Activated naive CD8-positive, alpha-beta T cell treated with anti-CD3 and anti-CD28 coated beads for 36 hours (primary cell): ENCODE measurements around the gene FGF12. TPM values are rescaled to one million over a fixed set of nuclear protein-coding genes. Genes with fewer than 3 reads are reported as not detected.

Experiments used
- DNase-seq: peaks from one replicate; pipeline ENCODE4 v3.0.0; 2021
- H3K27ac Mint-ChIP-seq: one replicate; pipeline ENCODE4 v1.8.0; 2022; ENCODE audit warnings: mild to moderate bottlenecking, moderate library complexity, mixed read lengths
- H3K27me3 Mint-ChIP-seq: one replicate; pipeline ENCODE4 v1.8.0; 2022; ENCODE audit warnings: mild to moderate bottlenecking, mixed read lengths
- H3K36me3 Mint-ChIP-seq: one replicate; pipeline ENCODE4 v1.8.0; 2021; ENCODE audit warnings: mild to moderate bottlenecking, mixed read lengths
- H3K4me1 Mint-ChIP-seq: one replicate; pipeline ENCODE4 v1.8.0; 2021; ENCODE audit warnings: mixed read lengths
- H3K4me3 Mint-ChIP-seq: one replicate; pipeline ENCODE4 v1.8.0; 2022; ENCODE audit warnings: mild to moderate bottlenecking, moderate library complexity, mixed read lengths
- H3K9me3 Mint-ChIP-seq: one replicate; pipeline ENCODE4 v1.8.0; 2022; ENCODE audit warnings: mixed read lengths
- total RNA-seq, 2 experiments: library from RNA; stranded (reverse); gene quantifications; one replicate each; pipeline ENCODE4 v1.2.3, GENCODE V29; 2021

The FGF12 gene
- total RNA-seq, 2 experiments from 2014 or later, result not detected

DNA sequence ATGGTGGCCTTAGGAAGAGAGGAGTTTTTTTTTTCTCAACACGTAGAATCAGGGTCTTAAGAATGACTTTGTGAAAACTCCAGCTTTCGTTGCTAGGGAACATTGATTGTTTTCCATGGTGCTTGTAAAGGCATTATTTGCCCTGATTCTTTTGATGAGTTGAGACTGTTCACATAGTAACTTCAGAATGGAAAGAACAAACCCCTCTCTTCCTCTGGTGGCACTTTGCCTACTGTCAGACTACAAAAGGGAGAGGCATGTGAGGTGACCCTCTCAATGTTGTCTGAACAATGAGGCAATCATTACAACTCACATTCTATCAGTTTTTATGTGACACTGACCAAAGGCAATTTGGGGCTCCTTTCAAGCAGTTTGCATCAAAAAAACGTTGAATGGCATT is 477.8 kb downstream of the FGF12 start:
- H3K27me3 Mint-ChIP-seq, result peaks cover 4% of the 10 kb centered on the region
- H3K4me3 Mint-ChIP-seq, result no peak overlapping the region
- H3K27ac Mint-ChIP-seq, result no peak overlapping the region
- peaks cover 4% of the 10 kb centered on the region for H3K9me3 Mint-ChIP-seq
- H3K4me1 Mint-ChIP-seq, result no peaks in the 10 kb centered on the region
- no peaks in the 10 kb centered on the region for H3K36me3 Mint-ChIP-seq
- DNase-seq, result no peak

DNA sequence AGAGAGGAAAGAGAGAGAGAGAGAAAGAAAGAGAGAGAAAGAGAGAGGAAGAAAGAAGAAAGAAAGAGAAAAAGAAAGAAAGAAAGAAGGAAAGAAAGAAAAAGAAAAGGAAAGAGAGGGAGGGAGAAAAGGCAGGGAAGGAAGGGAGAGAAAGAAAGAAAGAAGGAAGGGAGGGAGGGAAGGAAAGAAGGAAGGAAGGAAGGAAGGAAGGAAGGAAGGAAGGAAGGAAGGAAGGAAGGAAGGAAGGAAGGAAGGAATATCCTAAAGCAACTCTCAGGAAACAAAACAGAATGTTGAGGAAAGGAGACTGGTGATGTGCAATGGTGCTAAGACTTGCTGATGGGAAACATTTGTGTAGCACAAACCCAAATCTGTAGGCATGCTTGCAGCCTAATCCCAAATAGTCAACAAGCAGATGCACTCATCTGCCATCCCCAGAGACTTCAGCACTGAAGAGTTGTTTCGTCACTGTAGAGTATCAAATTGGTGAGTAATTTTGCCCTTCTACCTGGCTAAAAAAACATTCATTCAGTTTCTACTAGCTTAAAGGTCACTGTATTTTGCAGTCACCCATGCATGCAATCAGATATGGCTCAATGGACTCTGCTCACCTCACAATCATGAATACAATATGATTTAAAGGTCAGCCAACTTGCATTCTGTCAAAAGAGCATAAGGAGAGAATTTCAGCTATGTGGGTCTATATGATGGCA is 480.3 kb downstream of the FGF12 start:
- no peak overlapping the region for H3K27ac Mint-ChIP-seq
- peaks cover 4% of the 10 kb centered on the region for H3K9me3 Mint-ChIP-seq
- DNase-seq, result no peak
- H3K4me1 Mint-ChIP-seq, result no peaks in the 10 kb centered on the region
- no peaks in the 10 kb centered on the region for H3K36me3 Mint-ChIP-seq
- no peaks in the 10 kb centered on the region for H3K27me3 Mint-ChIP-seq
- no peak overlapping the region for H3K4me3 Mint-ChIP-seq

DNA sequence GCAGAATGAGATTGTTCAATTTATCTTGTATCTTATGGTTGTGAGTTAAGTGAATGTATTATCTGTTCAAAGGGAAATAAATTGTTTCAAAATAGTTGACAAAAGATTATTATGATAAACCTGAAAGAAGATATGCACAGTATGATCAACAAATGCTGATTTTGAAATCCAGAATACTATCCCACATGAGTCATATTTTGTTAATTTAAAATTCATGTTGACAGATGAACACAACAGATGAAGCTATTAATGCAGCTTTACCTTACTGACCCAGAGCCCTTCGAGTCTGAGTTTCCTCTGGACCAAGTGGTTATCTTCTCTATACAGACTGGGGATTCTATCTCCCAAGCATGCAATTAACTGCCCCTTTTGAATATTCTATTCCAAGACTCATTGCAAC is 482.8 kb downstream of the FGF12 start:
- no peak for DNase-seq
- Mint-ChIP-seq H3K36me3 (no peaks in the 10 kb centered on the region), H3K4me1 (no peaks in the 10 kb centered on the region), H3K4me3 (no peak overlapping the region), H3K27me3 (no peaks in the 10 kb centered on the region), H3K27ac (no peak overlapping the region), H3K9me3 (peaks cover 4% of the 10 kb centered on the region)

DNA sequence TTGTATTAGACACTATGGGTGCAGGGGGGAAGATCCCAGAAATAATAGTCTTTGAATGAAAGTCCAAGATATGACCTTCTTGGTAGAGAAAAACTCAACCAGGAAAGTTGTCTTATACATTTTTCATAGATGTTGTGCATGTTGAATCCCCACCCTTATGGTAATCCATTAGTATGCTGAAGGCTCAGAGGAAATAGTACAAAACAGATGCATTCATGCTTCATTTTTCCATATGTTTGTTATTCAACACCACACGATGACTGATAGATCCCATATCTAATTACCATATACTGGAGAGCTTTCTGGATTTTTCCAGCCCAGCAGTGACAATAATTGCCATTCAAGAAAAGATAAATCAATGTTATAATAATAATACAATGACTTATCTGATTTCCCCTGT is 487.4 kb downstream of the FGF12 start:
- Mint-ChIP-seq H3K27me3 (no peaks in the 10 kb centered on the region), H3K4me3 (no peak overlapping the region), H3K27ac (no peak overlapping the region), H3K36me3 (no peaks in the 10 kb centered on the region), H3K4me1 (no peaks in the 10 kb centered on the region), H3K9me3 (no peaks in the 10 kb centered on the region)
- no peak for DNase-seq

DNA sequence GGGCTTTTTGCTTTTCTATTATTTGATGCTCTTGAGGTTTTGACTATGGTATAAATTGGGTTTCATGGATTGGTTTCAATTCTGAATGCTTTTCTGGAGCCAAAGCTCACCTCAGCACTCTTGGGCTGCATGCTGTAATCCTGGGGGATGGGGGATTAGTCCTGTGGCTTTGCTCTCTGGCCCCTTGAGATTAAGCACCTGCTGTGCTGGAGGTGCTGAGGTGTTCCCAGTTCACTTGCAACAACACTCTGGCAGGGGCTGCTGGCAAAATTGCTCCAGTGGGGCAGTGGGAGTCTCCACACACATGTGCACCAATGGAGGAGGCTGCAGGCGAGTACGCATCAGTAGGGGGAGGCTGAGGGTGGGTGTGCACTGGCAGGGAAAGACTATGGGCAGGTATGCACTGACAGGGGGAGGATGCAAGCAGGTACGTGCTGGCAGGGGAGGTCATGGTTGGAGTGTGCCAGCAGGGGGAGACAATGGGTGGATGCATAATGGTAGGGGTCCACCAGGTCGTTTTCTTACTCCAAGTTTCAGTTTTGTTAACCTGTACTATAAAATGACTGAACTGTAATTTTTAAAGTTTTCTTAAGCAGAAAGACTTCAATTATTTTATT is 489.2 kb downstream of the FGF12 start:
- H3K9me3 Mint-ChIP-seq, result no peaks in the 10 kb centered on the region
- H3K27ac Mint-ChIP-seq, result no peak overlapping the region
- H3K36me3 Mint-ChIP-seq, result no peaks in the 10 kb centered on the region
- no peaks in the 10 kb centered on the region for H3K27me3 Mint-ChIP-seq
- no peak overlapping the region for H3K4me3 Mint-ChIP-seq
- DNase-seq, result no peak
- no peaks in the 10 kb centered on the region for H3K4me1 Mint-ChIP-seq

DNA sequence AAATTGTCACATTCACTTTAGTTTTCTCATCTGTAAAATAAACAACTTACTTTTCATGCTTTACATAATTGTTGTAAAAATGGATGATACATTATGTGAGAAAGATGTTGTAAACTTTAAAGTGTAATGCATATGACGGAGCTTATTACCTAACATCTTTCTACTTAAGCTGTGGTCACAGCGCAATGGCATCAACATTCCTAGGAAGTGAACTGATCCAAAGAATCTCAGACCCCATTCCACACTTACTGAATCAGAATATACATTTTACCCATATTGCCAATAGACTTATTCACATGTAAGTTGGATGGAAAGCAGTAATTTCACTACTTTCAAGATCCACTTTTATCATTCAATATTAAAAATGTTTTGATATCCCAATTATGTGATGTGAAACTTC is 497.5 kb downstream of the FGF12 start:
- no peak overlapping the region for H3K4me3 Mint-ChIP-seq
- H3K36me3 Mint-ChIP-seq, result no peaks in the 10 kb centered on the region
- H3K9me3 Mint-ChIP-seq, result peaks cover 3% of the 10 kb centered on the region
- no peak for DNase-seq
- no peaks in the 10 kb centered on the region for H3K27me3 Mint-ChIP-seq
- no peaks in the 10 kb centered on the region for H3K4me1 Mint-ChIP-seq
- no peak overlapping the region for H3K27ac Mint-ChIP-seq

DNA sequence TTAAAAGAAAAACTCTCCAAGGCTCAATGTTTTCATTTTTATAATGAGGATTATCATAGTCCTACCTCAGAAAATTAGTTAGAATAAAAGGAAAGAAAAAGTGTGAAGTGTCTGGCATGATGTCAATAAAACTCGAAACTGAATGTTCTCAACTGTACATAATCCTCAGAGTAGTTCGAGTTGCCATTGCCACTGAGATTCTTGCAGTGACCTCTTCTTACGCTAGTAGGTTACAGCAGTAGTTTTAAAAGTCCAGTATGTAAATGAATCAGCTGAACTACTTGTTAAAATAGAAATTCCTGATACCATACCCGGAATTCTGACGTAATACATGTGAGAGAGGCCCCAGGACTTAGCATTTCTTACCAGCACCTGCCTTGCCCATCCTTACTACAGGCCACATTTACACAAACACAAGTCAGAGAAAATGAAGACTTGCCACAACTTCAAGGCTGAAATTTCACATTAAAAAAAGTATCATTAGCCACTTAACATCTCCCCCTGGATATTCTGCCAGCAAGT is 502.6 kb downstream of the FGF12 start:
- no peaks in the 10 kb centered on the region for H3K27me3 Mint-ChIP-seq
- H3K27ac Mint-ChIP-seq, result no peak overlapping the region
- DNase-seq, result no peak
- peaks cover 2% of the 10 kb centered on the region for H3K9me3 Mint-ChIP-seq
- no peaks in the 10 kb centered on the region for H3K36me3 Mint-ChIP-seq
- no peak overlapping the region for H3K4me3 Mint-ChIP-seq
- no peaks in the 10 kb centered on the region for H3K4me1 Mint-ChIP-seq

DNA sequence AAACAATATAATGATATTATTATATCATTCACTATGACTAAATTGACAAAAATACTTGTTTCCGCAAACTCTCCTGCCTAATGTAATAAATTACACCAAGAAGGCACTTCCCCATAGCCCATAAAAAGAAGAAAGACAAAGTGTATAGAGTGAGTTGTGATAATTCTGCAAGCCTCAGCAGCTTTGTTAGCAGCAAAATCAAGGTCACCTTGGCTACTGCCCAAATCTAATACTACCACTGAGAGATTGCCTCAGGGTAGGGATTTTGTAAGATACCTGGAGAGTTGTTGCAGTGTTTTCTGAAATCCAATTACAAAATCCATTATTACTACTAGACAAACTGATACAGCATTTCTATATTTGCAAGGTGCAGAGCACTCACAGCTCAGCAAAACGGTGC is 503.5 kb downstream of the FGF12 start:
- Mint-ChIP-seq H3K9me3 (peaks cover 2% of the 10 kb centered on the region), H3K4me1 (no peaks in the 10 kb centered on the region), H3K4me3 (no peak overlapping the region), H3K27me3 (no peaks in the 10 kb centered on the region), H3K27ac (no peak overlapping the region), H3K36me3 (no peaks in the 10 kb centered on the region)
- DNase-seq, result no peak

DNA sequence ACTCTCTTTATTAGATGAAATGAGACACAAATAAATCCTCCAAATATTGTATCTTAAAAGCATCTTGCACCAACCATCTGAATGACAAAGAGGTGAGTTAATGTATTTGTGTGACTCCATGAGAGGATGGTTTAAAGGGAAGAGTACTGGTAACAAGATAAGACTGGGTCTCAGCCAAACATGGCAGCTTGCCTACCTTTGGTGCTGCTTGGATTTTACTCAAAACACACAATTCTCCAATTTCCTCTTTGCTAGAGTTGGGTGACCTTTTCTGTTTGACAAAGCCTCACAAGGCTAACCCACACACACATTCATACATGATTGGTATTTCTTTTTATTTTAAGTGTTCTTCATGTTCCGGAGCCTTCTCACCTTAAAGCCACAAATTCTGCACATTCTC is 506.4 kb downstream of the FGF12 start:
- peaks cover 2% of the 10 kb centered on the region for H3K9me3 Mint-ChIP-seq
- no peaks in the 10 kb centered on the region for H3K27me3 Mint-ChIP-seq
- no peak overlapping the region for H3K27ac Mint-ChIP-seq
- DNase-seq, result no peak
- H3K4me1 Mint-ChIP-seq, result no peaks in the 10 kb centered on the region
- H3K4me3 Mint-ChIP-seq, result no peak overlapping the region
- no peaks in the 10 kb centered on the region for H3K36me3 Mint-ChIP-seq

DNA sequence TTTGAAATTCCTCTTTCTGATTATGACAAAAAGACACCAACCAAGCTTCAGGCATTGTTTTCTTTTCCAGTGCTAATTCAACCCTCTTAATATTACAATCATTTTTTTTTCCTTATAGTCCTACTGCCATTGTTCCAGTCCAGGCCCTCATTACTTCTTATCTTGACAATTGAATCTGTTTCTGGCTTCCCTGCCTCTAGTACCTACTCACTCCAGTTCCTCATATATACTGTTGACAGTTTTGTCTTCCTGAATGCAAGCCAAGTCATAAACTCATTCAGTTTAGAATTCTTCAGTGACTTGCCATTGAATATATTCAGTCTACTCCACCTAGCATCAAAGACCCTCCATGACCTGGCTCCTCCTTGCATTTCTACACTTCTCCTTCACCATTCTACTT is 507.4 kb downstream of the FGF12 start:
- no peak overlapping the region for H3K4me3 Mint-ChIP-seq
- no peak for DNase-seq
- no peaks in the 10 kb centered on the region for H3K36me3 Mint-ChIP-seq
- no peaks in the 10 kb centered on the region for H3K27me3 Mint-ChIP-seq
- H3K27ac Mint-ChIP-seq, result no peak overlapping the region
- H3K9me3 Mint-ChIP-seq, result peaks cover 2% of the 10 kb centered on the region
- H3K4me1 Mint-ChIP-seq, result no peaks in the 10 kb centered on the region

DNA sequence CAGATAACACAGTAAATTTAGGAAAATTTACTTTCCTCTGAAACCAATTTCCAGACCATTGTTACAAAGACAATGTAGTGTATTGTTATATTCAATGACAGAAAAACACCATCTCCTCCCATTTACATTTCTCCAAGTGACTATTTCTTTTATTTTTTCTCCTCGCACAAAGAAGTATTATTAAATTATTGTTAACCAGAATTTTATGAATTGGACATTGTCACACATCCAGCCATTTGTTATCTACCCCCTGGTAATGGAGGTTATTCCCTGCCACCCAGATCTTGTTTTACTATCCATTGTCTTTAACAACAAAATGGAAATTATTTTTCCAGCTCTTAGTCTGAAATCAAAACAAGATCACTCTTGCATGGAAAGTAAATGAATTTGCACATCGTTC is 511.3 kb downstream of the FGF12 start:
- Mint-ChIP-seq H3K27me3 (no peaks in the 10 kb centered on the region), H3K9me3 (peaks cover 2% of the 10 kb centered on the region), H3K4me3 (no peak overlapping the region), H3K4me1 (no peaks in the 10 kb centered on the region), H3K36me3 (no peaks in the 10 kb centered on the region), H3K27ac (no peak overlapping the region)
- no peak for DNase-seq

DNA sequence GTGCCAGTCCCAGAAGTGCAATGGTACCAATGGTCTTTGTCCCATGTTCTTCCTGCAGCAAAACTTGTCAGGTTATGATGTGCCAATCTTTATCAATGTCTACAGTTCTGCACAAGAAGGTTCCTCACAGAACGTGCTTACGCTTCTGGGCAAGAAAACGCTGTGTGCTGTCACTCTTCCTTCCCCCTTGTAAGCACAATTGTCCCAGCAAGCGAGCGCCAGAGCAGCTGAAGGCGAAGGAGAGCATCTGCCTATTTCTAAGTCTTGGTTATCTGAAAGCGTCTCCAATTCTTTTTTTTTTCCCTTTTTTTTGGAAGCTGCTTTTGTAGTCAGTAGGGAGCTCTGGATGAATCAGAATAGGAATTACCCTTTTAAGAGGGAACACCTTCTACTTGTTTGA is 514.4 kb downstream of the FGF12 start:
- Mint-ChIP-seq H3K4me1 (no peaks in the 10 kb centered on the region), H3K27ac (no peak overlapping the region), H3K9me3 (peaks cover 3% of the 10 kb centered on the region), H3K36me3 (no peaks in the 10 kb centered on the region), H3K27me3 (no peaks in the 10 kb centered on the region), H3K4me3 (no peak overlapping the region)
- DNase-seq, result no peak

DNA sequence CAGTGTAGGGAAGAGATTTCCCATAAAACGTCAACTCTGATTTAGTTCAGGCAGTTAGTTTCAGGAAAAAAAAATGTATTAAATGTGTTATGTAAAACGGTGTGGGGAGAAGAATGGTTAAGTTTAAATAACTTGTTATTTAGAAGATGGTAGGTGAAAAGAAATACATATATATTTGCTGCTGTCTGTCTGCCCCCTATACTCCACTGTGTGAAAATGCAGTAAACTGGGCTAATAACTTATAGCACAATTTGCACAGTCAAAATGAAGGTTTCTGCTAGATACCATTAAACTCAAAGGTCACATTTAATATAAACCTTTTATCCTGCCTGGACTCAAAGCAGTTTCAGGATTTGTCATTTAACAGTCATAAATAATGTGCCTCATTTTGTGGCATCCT is 515.0 kb downstream of the FGF12 start:
- Mint-ChIP-seq H3K27me3 (no peaks in the 10 kb centered on the region), H3K9me3 (peaks cover 3% of the 10 kb centered on the region), H3K27ac (no peak overlapping the region), H3K36me3 (no peaks in the 10 kb centered on the region), H3K4me3 (no peak overlapping the region), H3K4me1 (no peaks in the 10 kb centered on the region)
- no peak for DNase-seq

DNA sequence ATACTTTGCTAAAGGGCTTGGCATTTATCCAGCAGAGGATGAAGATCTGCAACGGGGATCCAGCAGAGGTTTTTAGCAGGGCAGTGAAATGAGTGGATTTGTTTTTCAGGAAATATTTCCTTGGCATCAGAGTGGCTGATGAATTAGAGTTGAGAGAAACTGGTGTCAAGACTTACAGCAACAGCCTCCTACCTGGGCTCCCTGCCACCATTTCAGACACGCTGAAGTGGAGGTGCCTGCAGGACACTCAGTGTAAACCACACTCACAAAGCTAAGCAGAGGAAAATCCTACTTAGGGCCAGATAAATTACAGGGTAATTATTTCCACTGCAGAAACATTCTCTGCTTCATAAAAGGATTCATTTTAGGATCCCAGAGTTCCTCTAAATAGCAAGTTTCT is 519.7 kb downstream of the FGF12 start:
- peaks cover 3% of the 10 kb centered on the region for H3K9me3 Mint-ChIP-seq
- H3K36me3 Mint-ChIP-seq, result no peaks in the 10 kb centered on the region
- no peaks in the 10 kb centered on the region for H3K27me3 Mint-ChIP-seq
- no peak overlapping the region for H3K4me3 Mint-ChIP-seq
- DNase-seq, result no peak
- no peaks in the 10 kb centered on the region for H3K4me1 Mint-ChIP-seq
- no peak overlapping the region for H3K27ac Mint-ChIP-seq

DNA sequence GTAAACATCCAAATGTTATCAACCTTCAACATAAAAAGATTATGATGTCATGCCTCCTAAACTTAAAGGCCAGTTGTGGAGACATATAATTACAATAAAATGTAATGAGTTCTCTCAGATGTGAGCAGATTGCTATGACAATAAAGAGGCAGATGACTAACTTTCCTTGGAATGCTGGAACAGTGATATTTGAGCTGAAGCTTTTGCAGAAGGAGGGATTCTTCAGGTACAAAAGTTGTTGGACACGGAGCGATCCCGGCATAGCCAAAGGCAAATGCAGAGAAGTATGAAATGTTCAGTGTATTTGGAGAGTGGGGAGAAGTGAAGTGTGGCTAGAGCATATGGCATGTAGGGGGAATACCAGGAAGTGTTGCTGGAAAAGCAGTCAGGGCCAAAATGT is 520.1 kb downstream of the FGF12 start:
- Mint-ChIP-seq H3K4me3 (no peak overlapping the region), H3K9me3 (peaks cover 3% of the 10 kb centered on the region), H3K27me3 (no peaks in the 10 kb centered on the region), H3K4me1 (no peaks in the 10 kb centered on the region), H3K27ac (no peak overlapping the region), H3K36me3 (no peaks in the 10 kb centered on the region)
- no peak for DNase-seq

DNA sequence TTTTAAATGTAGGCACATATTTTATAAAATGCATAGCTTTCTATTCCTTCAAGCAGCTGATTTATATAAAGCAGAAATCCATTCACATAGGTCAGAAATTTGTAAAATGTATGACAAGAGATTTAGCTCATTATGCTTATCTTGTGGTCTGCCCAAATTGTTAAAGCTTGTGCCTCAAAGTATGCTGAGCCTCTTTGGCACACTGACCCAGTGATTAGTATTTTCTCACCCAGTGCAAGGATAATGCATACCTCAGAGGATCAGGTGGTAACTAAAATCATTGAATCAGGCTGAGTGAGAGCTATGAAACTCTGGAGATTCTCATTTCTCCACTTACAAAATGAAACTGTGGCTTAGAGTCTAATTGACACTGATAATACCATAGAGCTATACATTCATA is 533.3 kb downstream of the FGF12 start:
- Mint-ChIP-seq H3K4me1 (no peaks in the 10 kb centered on the region), H3K27ac (no peak overlapping the region), H3K27me3 (no peaks in the 10 kb centered on the region), H3K9me3 (no peaks in the 10 kb centered on the region), H3K4me3 (no peak overlapping the region), H3K36me3 (no peaks in the 10 kb centered on the region)
- DNase-seq, result no peak
